ENCODE measurements around the gene VGLL4. TPM values are rescaled to one million over a fixed set of nuclear protein-coding genes. Genes with fewer than 3 reads are reported as not detected.

The VGLL4 gene
- total RNA-seq, 1 experiment from 2014 or later: 42.1 TPM

DNA sequence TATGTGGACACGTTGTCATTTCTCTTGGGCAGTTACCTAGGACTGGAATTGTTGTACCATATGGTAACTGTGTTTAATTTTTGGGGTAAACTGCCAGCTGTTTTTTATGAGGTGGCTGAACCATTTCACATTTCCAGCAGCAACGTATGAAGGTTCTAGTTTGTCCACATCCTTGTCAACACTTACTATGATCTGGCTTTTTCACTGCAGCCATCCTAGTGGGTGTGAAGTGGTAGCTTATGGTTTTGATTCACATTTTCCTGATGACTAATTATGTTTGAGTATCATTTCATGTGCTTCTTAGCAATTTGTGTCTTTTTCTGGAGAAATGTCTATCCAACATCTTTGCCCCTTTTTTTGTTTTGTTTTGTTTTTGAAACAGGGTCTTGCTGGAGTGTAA lies 96.2 kb downstream of the VGLL4 start:
- Histone ChIP-seq H3K4me2 (ENCODE audit: insufficient read depth, insufficient read length, low read length) (no peak overlapping the region), H4K8ac (replicated peaks; ENCODE audit: insufficient read length, low read depth, low read length) (no peak overlapping the region), H4K5ac (ENCODE audit: insufficient read length, low read depth, low read length) (no peak overlapping the region), H3K27ac (ENCODE audit: insufficient read length, low read depth, low read length) (no peak overlapping the region), H3K14ac (ENCODE audit: insufficient read depth, low read length) (no peak overlapping the region), H3K18ac (ENCODE audit: insufficient read length, low read depth, low read length) (no peak overlapping the region), H3T11ph (ENCODE audit: low read length) (no peak overlapping the region), H3K27me3 (ENCODE audit: insufficient read depth, low read length) (no peaks in the 10 kb centered on the region), H3K23ac (ENCODE audit: insufficient read length, low read depth, low read length) (no peak overlapping the region), H3K9ac (ENCODE audit: extremely low read depth, insufficient read length, low read length) (no peak overlapping the region), H3K79me2 (ENCODE audit: insufficient read depth, low read length) (no peaks in the 10 kb centered on the region), H2BK15ac (ENCODE audit: low read depth, low read length) (no peak overlapping the region), H3K9me3 (ENCODE audit: control insufficient read depth, low read depth, low read length) (no peaks in the 10 kb centered on the region), H3K79me1 (ENCODE audit: insufficient read depth, low read depth, low read length, poor library complexity, severe bottlenecking) (no peaks in the 10 kb centered on the region), H3K56ac (ENCODE audit: insufficient read length, low read depth, low read length) (no peak overlapping the region), H2BK120ac (ENCODE audit: low read depth, low read length, poor library complexity, severe bottlenecking) (no peak overlapping the region), H3K4me1 (ENCODE audit: insufficient read depth, low read length) (no peaks in the 10 kb centered on the region), H2BK12ac (ENCODE audit: insufficient read length, low read depth, low read length) (no peak overlapping the region), H2AK5ac (ENCODE audit: insufficient read length, low read length) (no peak overlapping the region), H2BK20ac (ENCODE audit: low read depth, low read length, poor library complexity, severe bottlenecking) (no peak overlapping the region), H2BK5ac (ENCODE audit: insufficient read length, low read length) (no peak overlapping the region), H2AFZ (ENCODE audit: low read length) (no peak overlapping the region), H4K91ac (ENCODE audit: insufficient read length, low read depth, low read length) (no peak overlapping the region), H4K20me1 (ENCODE audit: control insufficient read depth, insufficient read depth, insufficient read length) (no peaks in the 10 kb centered on the region), H3K4ac (ENCODE audit: low read depth, low read length) (no peak overlapping the region), H3K23me2 (ENCODE audit: insufficient read length, low read depth, low read length, poor library complexity, severe bottlenecking) (no peaks in the 10 kb centered on the region)
- WGBS (ENCODE audit: extremely low coverage, insufficient read length, low lambda C conversion rate): no CpG with 5 or more reads among the region's 2 CpGs
- Mint-ChIP-seq H3K9me3 (no peaks in the 10 kb centered on the region; a peak in 3 of 5 replicates), H3K36me3 (ENCODE audit: insufficient read depth in 1 of 3, low read depth in 3 of 3) (peaks cover under 1 to 21% (median 7%) of the 10 kb centered on the region in 3 experiments; a peak in 5 of 7 replicates), H3K4me1 (peaks cover 3 to 6% of the 10 kb centered on the region in 2 experiments; a peak in 3 of 4 replicates), H3K4me3 (no peak overlapping the region), H3K27me3 (ENCODE audit: low read depth) (no peaks in the 10 kb centered on the region), H3K27ac (no peak overlapping the region)
- TF ChIP-seq, protein P1, sequence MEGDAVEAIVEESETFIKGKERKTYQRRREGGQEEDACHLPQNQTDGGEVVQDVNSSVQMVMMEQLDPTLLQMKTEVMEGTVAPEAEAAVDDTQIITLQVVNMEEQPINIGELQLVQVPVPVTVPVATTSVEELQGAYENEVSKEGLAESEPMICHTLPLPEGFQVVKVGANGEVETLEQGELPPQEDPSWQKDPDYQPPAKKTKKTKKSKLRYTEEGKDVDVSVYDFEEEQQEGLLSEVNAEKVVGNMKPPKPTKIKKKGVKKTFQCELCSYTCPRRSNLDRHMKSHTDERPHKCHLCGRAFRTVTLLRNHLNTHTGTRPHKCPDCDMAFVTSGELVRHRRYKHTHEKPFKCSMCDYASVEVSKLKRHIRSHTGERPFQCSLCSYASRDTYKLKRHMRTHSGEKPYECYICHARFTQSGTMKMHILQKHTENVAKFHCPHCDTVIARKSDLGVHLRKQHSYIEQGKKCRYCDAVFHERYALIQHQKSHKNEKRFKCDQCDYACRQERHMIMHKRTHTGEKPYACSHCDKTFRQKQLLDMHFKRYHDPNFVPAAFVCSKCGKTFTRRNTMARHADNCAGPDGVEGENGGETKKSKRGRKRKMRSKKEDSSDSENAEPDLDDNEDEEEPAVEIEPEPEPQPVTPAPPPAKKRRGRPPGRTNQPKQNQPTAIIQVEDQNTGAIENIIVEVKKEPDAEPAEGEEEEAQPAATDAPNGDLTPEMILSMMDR (conservative IDR thresholded peaks at IDR 0.05): no peak
- DNase-seq: no peak

Data from H9 (cell line).